ENCODE data around the gene CELF2.

The CELF2 gene

GRCh38 chr10:11158080-11158479 is 140.4 kb downstream of the CELF2 start:
- no peak for DNase-seq

GRCh38 chr10:11159543-11160215 is 142.0 kb downstream of the CELF2 start:
- no peak for DNase-seq

GRCh38 chr10:11161096-11161495 is 143.4 kb downstream of the CELF2 start:
- DNase-seq, result no peak

GRCh38 chr10:11161910-11162309 is 144.2 kb downstream of the CELF2 start:
- DNase-seq, result no peak

GRCh38 chr10:11162828-11163599 is 145.3 kb downstream of the CELF2 start:
- no peak for DNase-seq

GRCh38 chr10:11163780-11164550 is 146.3 kb downstream of the CELF2 start:
- no peak for DNase-seq

GRCh38 chr10:11164551-11164802 is 146.8 kb downstream of the CELF2 start:
- no peak for DNase-seq

GRCh38 chr10:11164803-11165590 is 147.3 kb downstream of the CELF2 start:
- no peak for DNase-seq

- DNase-seq, result no peak
Observed at GRCh38 chr10:11165591-11166543, 148.2 kb downstream of the CELF2 start.

GRCh38 chr10:11166550-11166949 is 148.9 kb downstream of the CELF2 start:
- DNase-seq, result no peak

- no peak for DNase-seq
Observed at GRCh38 chr10:11167233-11167966, 149.7 kb downstream of the CELF2 start.

GRCh38 chr10:11168423-11169090 is 150.9 kb downstream of the CELF2 start:
- DNase-seq, result no peak

- DNase-seq, result no peak
Observed at GRCh38 chr10:11169976-11170375, 152.3 kb downstream of the CELF2 start.

- no peak for DNase-seq
Observed at GRCh38 chr10:11170574-11170973, 152.9 kb downstream of the CELF2 start.

- DNase-seq, result no peak
Observed at GRCh38 chr10:11170993-11171851, 153.6 kb downstream of the CELF2 start.

- DNase-seq, result no peak
Observed at GRCh38 chr10:11173042-11173441, 155.4 kb downstream of the CELF2 start.

- no peak for DNase-seq
Observed at GRCh38 chr10:11175823-11176243, 158.2 kb downstream of the CELF2 start.

GRCh38 chr10:11176746-11177145 is 159.1 kb downstream of the CELF2 start:
- no peak for DNase-seq

GRCh38 chr10:11177381-11177780 is 159.7 kb downstream of the CELF2 start:
- no peak for DNase-seq
